Measurements from ENCODE around the gene ADAMTS4. TPM values are rescaled to one million over a fixed set of nuclear protein-coding genes. Genes with fewer than 3 reads are reported as not detected.

Gene ADAMTS4, protein sequence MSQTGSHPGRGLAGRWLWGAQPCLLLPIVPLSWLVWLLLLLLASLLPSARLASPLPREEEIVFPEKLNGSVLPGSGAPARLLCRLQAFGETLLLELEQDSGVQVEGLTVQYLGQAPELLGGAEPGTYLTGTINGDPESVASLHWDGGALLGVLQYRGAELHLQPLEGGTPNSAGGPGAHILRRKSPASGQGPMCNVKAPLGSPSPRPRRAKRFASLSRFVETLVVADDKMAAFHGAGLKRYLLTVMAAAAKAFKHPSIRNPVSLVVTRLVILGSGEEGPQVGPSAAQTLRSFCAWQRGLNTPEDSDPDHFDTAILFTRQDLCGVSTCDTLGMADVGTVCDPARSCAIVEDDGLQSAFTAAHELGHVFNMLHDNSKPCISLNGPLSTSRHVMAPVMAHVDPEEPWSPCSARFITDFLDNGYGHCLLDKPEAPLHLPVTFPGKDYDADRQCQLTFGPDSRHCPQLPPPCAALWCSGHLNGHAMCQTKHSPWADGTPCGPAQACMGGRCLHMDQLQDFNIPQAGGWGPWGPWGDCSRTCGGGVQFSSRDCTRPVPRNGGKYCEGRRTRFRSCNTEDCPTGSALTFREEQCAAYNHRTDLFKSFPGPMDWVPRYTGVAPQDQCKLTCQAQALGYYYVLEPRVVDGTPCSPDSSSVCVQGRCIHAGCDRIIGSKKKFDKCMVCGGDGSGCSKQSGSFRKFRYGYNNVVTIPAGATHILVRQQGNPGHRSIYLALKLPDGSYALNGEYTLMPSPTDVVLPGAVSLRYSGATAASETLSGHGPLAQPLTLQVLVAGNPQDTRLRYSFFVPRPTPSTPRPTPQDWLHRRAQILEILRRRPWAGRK
- 0.51 and 1.3 TPM in 2 replicates for total RNA-seq
- polyA plus RNA-seq, result 0.75 and 1.0 TPM in 2 replicates
- 1.3 and 1.9 TPM in 2 replicates for polyA plus RNA-seq (2012)
- 6.6 and 14.3 TPM in 2 replicates for polyA minus RNA-seq (ENCODE audit: low replicate concordance)

DNA sequence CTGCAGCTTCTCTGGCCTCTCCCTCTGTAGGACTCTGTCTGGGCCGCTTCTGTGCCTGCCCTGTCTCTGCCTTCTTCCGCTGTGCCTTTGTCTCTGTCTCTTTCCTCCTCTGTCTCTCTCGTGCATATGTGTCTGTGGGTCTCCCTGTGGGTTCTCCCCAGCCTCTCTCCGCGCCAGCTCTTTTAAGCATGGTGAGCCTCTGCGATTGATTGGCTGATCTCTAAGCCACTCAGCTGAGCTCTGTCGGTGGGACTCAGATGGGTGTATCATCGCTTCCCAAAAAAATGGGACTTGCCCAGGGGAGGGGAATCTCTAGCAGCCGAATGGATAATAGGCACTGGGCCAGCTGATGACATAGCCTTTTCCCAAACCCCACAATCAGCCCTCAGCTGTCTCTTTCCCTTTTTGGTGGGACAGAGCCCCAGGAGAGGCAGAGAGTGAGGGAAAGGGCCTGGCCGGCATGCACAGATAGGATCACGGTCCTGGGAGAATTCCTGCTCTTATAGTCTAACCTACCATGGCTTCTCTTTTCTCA, at the start of gene ADAMTS4:
Gene ADAMTS4 (minus strand): TSS at position 158 of the 535 bp plus-strand sequence. CDS start 427 bp downstream, outside the sequence.
- peak; percentile 42 to 84 for DNase-seq (ENCODE audit: low read depth in 2 of 2)
- peaks cover 2% of the 10 kb centered on the region for H3K36me3 ChIP-seq (ENCODE audit: control insufficient read depth, insufficient read depth, low read length)
- H2AFZ ChIP-seq (ENCODE audit: low read length), result peak within 1 kb of the TSS; percentile 2
- H3K79me2 ChIP-seq (ENCODE audit: control insufficient read depth, insufficient read depth, low read length), result peaks cover 28% of the 10 kb centered on the region
- no peaks in the 10 kb centered on the region for H4K20me1 ChIP-seq (ENCODE audit: control insufficient read depth, extremely low read depth, insufficient read depth, low read length)
- peak within 1 kb of the TSS; percentile 34 to 55 (median 44) for H3K4me3 ChIP-seq (replicated peaks in 1 of 4; ENCODE audit: control extremely low read depth in 1 of 4, insufficient read depth in 1 of 4, low read depth in 3 of 4, low read length in 4 of 4)
- TF ChIP-seq EZH2 (IDR thresholded peaks at IDR 0.05; ENCODE audit: low read length, missing control alignments), result no peak
- TF ChIP-seq, protein P1, sequence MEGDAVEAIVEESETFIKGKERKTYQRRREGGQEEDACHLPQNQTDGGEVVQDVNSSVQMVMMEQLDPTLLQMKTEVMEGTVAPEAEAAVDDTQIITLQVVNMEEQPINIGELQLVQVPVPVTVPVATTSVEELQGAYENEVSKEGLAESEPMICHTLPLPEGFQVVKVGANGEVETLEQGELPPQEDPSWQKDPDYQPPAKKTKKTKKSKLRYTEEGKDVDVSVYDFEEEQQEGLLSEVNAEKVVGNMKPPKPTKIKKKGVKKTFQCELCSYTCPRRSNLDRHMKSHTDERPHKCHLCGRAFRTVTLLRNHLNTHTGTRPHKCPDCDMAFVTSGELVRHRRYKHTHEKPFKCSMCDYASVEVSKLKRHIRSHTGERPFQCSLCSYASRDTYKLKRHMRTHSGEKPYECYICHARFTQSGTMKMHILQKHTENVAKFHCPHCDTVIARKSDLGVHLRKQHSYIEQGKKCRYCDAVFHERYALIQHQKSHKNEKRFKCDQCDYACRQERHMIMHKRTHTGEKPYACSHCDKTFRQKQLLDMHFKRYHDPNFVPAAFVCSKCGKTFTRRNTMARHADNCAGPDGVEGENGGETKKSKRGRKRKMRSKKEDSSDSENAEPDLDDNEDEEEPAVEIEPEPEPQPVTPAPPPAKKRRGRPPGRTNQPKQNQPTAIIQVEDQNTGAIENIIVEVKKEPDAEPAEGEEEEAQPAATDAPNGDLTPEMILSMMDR (conservative IDR thresholded peaks at IDR 0.05 in 1 of 2, IDR thresholded peaks at IDR 0.05 in 1 of 2; ENCODE audit: low read depth in 1 of 2, low read length in 2 of 2), result no peak
- H3K4me2 ChIP-seq (ENCODE audit: extremely low read depth, insufficient read depth, low read length), result peak within 1 kb of the TSS; percentile 97
- no peaks in the 10 kb centered on the region for H3K27me3 ChIP-seq (ENCODE audit: control insufficient read depth, insufficient read depth, low read length)
- H3K9me3 ChIP-seq (ENCODE audit: control insufficient read depth, insufficient read depth, low read depth, low read length), result no peaks in the 10 kb centered on the region
- H3K4me1 ChIP-seq (ENCODE audit: control insufficient read depth, extremely low read depth, insufficient read depth, low read length), result peaks cover 51% of the 10 kb centered on the region
- H3K27ac ChIP-seq (ENCODE audit: insufficient read depth, low read length), result peak within 1 kb of the TSS; percentile 95
- H3K9ac ChIP-seq (ENCODE audit: insufficient read depth, low read length), result peak within 1 kb of the TSS; percentile 70

DNA sequence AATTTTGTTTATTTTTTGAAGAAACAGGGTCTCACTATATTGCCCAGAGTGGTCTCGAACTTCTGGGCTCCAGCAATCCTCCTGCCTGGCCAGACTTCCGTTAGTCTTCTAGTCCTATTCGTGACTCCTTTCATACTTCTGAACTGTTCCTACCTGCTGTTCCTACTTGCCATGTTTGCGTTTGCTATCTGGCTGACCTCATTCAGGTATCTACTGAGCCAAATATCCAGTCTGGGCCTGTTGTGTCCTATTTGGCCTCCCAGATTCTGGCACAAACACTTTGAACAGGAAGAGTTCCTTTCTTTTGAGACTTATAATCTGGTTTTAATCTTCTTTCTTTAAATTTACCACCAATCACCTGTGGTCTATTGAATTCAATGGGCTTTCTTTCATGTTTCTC, 46.0 kb upstream of the ADAMTS4 start:
- no peaks in the 10 kb centered on the region for H3K9me3 ChIP-seq (ENCODE audit: control insufficient read depth, insufficient read depth, low read depth, low read length)
- DNase-seq (ENCODE audit: low read depth in 2 of 2), result no peak

More for the DNA sequence above, 46.0 kb upstream of the ADAMTS4 start:
- H4K20me1 ChIP-seq (ENCODE audit: control insufficient read depth, extremely low read depth, insufficient read depth, low read length), result no peaks in the 10 kb centered on the region
- no peak overlapping the region for H3K4me3 ChIP-seq (replicated peaks in 1 of 4; ENCODE audit: control extremely low read depth in 1 of 4, insufficient read depth in 1 of 4, low read depth in 3 of 4, low read length in 4 of 4)
- TF ChIP-seq, protein P1 (conservative IDR thresholded peaks at IDR 0.05 in 1 of 2, IDR thresholded peaks at IDR 0.05 in 1 of 2; ENCODE audit: low read depth in 1 of 2, low read length in 2 of 2), result no peak
- TF ChIP-seq EZH2 (IDR thresholded peaks at IDR 0.05; ENCODE audit: low read length, missing control alignments), result no peak
- H3K27ac ChIP-seq (ENCODE audit: insufficient read depth, low read length), result no peak overlapping the region
- no peaks in the 10 kb centered on the region for H3K4me1 ChIP-seq (ENCODE audit: control insufficient read depth, extremely low read depth, insufficient read depth, low read length)
- no peaks in the 10 kb centered on the region for H3K36me3 ChIP-seq (ENCODE audit: control insufficient read depth, insufficient read depth, low read length)
- H3K27me3 ChIP-seq (ENCODE audit: control insufficient read depth, insufficient read depth, low read length), result peaks cover 3% of the 10 kb centered on the region
- H2AFZ ChIP-seq (ENCODE audit: low read length), result no peak overlapping the region
- H3K4me2 ChIP-seq (ENCODE audit: extremely low read depth, insufficient read depth, low read length), result no peak overlapping the region
- H3K9ac ChIP-seq (ENCODE audit: insufficient read depth, low read length), result no peak overlapping the region
- H3K79me2 ChIP-seq (ENCODE audit: control insufficient read depth, insufficient read depth, low read length), result no peaks in the 10 kb centered on the region

All from fibroblast of lung (primary cell).